CD4-positive, alpha-beta T cell treated with Interferon gamma for 1 hour (primary cell): ENCODE data around the gene RALGAPA1.
"Not testable (repeated sequence)": the region's sequence is repeated elsewhere in the genome, so short reads cannot be mapped to it uniquely, and the experiment has no call there.

Experiments used
- DNase-seq: peaks from one replicate; pipeline ENCODE4 v3.0.0-alpha.2; 2020

Gene RALGAPA1

DNA sequence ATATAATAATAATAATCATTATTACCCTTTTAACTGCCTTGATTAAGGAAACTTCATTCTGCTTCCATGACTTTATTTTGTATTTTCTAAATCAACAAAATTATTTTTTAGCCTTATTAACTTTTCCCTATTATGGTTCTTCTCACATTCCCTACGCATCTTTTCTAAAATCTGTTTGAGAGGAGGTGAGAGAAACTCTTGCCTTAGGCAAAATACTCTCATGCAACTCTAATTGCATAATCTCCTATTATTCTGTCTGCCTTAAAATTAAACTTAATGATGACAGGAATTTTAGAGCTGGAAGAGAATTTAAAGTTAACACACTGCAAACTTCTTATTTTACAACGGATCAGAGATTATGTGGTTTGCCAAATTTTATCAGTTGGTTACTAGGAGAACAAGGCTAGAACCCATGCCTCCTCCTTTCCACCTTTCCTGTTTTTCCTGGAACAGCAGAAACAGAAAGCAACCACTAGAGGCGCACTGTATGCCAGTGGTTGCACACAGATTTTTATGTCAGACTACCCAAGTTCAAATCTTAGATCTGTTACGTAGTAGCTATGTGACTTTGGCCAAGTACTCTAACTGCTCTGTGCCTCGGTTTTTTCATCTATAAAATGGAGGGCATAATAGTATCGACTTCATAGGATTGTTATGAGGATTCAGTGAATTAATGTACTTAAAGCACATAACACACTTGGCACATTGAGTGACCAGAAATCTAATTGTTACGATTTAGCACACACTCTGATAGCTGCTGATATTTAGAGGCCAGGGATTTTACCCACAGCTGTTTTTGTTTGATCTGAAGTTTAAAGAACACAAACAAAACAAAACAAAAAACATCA, 12.7 kb upstream of the RALGAPA1 start:
- no peak for DNase-seq

DNA sequence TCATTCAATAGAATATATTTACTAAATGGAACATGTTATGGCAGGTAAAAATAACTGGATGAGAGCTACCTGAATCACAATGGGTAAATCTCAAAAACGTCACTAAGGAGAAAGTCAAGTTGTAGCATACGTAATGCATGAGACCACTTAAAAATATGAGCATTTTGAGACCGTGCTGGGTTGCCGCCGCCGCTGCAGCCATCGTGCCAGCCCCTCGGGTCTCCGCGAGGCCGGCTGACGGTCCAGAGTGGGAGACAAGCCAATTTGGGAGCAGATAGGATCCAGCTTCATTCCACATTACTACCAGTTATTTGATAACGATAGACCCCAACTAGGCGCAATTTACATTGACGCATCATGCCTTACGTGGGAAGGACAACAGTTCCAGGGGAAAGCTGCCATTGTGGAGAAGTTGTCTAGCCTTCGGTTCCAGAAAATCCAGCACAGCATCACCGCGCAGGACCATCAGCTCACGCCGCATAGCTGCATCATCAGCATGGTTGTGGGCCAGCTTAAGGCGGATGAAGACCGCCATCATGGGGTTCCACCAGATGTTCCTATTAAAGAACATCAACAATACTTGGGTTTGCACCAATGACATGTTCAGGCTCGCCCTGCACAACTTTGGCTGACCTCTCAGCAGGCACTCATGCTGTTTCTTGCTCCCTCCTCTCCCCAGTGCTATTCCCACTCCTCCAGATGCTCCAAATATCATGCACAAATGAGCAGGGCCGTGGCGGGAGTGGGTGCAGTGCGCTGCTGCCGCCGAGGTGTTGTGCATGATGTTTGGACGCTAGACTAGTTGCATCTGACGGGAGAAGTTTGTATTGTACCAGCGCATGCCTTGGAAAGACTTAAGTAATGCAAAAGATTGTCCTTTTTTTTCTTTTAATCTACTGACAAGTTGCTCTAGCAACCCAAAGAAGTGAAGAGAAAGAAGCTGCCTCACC, 10.8 kb upstream of the RALGAPA1 start:
- DNase-seq: no peak

DNA sequence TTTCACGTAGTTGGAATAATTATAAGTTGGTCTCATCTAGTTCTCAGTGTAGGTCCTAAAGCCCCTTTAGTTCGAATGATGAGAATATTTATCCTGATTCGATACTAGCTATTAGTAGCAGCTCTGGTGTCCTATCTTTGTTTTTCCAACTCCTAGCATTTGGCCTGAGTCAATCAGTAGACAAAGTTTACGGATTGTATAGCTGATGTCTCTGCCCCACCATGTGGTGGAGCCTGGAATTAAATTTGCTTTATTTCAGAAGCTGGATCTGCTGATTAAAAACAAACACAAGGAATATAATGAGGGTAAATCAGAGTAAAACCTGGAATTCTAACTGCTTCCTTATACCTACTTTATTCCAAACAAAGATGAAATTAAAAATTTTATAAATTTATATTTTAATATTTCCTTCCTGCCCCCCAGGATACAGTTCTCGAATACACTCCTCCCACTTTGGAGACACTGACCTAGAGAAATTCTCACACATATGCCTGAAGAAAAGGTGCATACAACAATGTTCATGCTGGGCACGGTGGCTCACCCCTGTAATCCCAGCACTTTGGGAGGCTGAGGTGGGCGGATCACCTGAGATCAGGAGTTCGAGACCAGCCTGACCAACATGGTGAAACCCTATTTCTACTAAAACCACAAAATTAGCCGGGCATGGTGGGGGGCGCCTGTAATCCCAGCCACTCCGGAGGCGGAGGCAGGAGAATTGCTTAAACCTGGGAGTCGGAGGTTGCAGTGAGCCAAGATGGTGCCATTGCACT, 9.4 kb upstream of the RALGAPA1 start:
- DNase-seq: no peak

DNA sequence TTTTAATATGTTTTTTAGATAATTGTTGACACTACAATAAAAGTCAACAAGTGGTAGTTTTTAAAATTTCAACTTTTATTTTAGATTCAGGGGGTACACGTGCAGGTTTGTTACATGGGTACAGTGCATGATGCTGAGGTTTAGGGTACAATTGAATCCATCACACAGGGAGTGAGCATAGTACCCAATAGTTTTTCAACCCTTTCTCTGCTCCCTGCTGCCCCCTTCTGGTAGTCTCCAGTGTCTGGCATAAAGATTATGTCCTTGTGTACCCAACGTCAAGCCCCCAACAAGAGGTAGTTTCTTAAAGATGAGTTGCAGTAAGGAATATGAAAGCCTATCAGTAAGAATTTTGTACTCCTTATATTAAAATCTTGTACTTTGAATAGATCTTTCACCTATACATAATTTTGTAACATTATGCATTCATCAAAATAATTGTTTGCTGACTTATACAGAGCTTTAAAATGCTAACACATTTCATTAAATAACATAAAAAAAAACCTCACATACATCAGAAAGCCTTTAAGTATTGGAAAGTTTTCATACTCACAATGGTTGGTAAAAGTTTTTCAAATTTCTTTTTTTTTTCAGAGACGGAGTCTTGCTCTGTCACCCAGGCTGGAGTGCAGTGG, 5.4 kb upstream of the RALGAPA1 start:
- peak; percentile 66 for DNase-seq

DNA sequence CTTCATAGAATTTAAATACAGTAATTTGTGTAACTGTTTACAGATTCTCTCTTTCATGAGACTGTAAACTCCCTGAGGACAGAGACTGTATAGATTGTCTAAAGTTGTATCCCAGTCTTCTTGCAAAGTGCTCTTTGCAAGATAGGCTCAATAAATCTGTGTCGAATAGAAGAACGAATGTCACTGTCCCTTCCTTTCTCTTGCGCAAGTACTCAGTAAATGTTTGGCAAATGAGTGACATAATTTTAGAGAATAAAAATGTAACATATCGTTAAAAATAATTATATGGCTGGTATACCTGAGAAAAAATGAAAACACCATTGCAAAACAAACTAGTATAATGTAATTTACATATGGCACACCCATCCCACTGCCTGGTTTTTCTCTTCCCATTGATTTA, 1.9 kb upstream of the RALGAPA1 start:
- no peak for DNase-seq

DNA sequence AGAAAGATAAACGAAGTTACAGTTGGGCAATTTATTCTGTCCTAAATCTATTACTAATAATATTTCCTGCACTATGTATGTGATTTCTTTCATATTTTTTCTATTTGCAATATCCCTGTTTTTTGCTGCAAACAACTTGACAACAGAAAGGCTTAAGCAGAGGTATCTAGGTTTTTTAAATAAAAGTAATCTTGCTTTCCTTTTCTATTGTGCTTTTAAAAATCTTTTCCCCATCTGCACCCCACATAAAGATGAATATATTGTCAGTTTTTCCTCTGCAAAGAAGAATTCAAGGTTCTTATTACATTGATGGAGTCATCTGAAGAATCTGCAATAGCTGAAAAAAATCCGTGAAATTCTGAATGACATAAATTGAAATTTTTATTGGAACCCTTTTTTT, 502 bp upstream of the RALGAPA1 start:
- DNase-seq: no peak

DNA sequence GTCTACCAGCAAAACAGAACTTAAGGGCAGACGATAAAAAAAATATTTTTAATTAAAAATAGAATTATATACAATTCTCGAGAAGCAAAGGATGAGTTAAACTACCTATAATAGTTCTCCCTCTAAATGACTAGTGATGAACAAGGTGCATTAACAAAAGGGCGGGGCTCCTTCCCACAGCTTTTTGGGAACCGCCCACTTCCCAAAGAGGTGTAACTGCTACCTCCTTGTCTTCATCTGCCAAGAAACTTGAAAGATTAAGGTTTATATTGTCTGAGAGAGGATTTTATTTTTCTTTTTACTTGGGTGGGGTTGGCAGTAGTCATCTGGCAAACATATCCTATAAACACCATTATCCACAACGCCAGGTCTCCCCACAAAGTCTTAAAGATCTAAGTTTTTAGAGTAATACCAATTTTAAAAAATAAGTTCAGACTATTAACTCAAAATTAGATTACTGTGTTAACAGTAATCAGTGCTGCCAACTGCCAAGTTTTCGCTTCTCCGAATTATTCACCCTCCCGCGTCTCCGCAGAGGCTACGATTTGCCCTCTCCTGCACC, 938 bp downstream of the RALGAPA1 start:
- no peak for DNase-seq

DNA sequence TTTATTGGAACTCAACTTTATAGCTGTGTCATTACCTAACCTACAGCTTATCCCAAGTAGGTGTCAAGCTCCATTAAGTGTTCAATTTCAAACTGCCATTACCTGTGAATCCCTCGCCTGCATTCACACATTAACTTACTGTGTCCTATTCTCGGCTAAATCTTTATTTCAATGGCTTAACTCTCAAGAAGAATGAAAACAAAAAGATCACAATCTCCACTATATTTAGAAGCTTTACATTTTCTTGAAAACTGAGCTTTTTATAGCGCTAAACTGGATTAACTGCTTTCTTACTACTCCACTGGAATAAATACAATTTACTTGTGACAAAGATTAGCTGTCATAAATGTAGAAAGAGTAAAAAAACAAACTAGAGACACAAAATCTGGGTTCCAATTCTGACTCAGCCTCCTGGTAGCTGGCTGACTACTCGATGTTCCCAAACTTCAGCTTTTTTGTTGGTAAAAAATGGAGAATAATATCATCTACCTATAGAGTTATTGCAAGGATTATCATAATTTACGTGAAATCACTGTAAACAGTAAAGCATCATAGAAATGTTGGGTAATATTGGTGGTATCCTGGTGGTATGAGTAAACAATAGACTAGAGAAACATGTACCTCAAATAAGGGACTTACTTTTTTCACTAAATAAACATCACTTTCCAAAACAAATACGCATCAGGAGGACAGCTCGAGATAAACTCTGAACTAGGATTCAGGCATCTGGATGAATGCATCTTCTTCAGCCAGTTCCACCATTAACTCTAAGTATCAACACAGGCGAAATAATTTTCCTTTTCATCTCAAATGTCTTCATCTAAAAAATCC, 1.7 kb downstream of the RALGAPA1 start:
- DNase-seq: no peak

DNA sequence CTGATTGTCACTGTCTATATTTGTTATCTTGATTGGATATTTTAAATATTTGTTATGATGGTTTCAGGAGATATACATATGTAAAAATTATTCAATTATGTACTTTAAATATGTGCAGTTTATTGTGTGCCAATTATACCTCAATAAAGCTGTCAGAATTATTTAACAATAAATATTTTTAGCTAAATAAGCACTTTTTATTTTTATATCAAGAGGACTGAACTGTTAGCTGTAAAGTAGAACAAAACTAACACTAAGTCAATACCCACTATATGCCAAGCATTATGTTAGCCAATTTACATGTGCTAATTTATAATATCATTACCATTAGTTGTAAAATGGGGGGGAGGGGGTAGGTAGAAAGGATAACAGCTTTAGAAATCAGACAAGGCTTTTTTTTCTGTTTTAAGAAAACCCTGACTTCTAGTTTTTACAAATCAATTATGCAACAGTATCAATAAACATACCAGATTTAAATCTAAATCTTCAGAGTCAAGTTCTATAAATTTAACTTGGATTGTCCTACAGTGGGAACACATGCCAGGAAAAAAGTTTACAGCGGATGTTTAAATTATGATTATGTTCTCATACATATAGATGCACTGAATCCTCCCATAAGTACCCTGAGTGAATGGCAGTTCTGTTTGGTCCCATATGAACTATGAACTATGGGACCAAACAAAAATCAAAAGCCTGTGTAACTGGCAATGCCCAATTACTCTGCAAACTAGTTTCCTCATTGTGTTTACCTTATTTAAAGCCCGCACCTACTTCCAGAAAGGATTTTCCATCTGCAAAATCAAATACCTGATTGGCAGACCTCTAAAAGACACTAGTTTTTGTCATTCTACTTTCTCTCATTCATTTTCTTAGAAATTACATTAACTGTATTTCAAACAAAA, 2.8 kb downstream of the RALGAPA1 start:
- DNase-seq: no peak

DNA sequence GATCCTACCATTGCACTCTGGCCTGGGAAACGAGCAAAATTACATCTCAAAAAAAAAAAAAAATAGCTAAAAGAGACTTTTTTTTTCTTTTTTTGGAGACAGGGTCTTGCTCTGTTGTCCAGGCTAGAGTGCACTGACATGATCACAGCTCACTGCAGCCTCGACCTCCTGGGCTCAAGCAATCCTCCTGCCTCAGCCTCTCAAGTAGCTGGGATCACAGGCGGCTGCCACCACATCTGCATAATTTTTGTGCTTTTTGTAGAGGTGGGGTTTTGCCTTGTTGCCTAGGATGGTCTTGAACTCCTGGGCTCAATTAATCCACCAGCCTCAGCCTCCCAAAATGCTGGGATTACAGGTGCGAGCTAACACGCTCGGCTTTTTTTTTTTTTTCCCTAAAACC, 11.3 kb downstream of the RALGAPA1 start:
- DNase-seq: no peak

DNA sequence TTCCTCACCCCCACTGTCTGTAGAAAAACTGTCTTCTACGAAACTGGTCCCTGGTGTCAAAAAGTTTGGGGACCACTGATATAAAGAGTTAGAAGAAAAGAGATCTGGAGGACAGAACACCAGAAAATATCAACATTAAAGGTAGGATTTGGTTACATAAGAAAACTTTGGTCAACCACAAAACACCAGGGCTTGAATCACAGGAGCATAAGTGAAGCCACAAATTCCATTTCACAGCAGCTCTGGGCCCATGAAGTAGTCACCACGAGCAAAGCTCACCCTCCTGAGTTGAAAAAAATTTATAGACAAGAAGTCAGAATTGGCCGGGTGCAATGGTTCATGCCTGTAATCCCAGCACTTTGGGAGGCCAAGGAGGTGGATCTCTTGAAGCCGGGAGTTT, 19.4 kb downstream of the RALGAPA1 start:
- DNase-seq: no peak

DNA sequence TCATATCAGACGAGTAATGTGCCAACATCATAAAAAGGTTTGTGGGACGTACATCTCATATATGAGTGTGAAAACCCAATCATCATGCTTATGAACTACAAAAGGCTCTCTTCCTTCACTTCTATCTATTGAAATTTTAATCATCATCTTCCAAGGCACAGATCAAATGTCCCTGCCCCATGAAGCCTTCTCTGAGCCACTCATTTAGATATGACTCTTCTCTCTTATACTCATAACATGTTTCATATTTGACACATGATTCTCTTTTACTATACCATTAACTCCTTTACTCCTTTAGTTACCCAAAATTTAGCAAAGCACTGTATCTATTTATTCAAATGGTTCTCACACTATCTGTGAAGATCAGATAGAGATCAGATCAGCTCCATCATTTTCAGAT, 22.2 kb downstream of the RALGAPA1 start:
- no peak for DNase-seq

DNA sequence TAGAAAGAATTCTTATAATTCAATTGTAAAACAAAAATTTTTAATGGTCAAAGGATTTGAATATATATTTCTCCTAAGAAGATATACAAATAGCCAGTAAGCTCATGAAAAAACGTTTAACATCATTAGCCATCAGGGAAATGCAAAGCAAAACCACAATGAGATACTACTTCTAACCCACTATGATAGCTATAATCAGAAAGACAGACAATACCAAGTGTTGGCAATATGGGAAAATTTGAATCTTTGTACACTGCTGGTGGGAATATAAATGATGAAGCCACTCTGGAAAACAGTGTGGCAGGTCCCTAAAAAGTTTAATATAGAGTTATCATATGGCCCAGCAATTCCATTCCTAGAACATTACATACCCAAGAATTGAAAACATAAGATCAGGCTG, 25.4 kb downstream of the RALGAPA1 start:
- DNase-seq: no peak

DNA sequence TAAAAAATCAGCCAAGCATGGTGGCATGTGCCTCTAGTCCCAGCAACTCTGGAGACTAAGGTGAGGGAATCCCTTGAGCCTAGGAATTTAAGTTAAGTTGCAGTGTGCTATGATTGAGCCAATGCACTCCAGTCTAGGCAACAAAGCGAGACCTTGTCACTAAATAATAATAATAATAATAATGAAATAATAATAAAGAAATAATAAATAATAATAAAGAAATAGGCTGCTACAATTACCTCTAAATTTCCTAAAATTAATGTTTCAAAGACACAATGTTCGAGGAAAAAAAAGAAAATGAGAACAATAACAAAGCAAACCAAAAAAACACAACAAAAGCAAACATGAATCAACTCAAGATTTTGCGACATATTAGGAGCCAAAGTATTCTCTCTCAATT, 29.7 kb downstream of the RALGAPA1 start:
- no peak for DNase-seq

DNA sequence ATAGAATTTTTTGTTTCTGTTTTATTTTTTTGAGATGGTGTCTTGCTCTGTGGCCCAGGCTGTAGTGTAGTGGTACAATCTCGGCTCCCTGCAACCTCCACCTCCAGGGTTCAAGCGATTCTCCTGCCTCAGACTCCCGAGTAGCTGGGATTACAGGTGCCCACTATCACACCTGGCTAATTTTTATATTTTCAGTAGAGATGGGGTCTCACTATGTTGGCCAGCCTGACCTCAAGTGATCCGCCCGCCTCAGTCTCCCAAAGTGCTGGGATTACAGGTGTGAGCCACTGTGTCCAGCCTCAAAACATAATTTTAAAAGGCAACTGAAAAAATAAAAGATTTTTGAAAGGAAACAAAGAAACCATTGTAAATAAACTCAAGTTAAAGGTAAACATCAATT, 31.5 kb downstream of the RALGAPA1 start:
- DNase-seq: not testable (repeated sequence)

DNA sequence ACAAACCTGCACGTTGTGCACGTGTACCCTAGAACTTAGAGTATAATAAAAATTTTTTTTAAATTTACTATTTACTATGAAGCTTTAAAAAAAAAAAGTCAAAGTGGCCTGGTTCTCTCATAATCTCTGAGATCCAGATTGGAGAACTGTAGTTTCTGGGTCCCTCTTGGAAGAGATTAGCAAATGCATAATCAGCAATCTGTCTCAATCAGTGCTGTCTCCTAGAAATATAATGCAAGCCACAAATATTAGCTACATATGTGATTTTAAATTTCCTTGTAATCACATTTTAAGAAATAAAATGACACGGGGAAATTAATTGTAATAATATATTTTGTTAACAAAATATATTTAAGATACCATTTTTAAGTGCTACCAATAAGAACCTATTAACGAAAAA, 32.3 kb downstream of the RALGAPA1 start:
- no peak for DNase-seq

DNA sequence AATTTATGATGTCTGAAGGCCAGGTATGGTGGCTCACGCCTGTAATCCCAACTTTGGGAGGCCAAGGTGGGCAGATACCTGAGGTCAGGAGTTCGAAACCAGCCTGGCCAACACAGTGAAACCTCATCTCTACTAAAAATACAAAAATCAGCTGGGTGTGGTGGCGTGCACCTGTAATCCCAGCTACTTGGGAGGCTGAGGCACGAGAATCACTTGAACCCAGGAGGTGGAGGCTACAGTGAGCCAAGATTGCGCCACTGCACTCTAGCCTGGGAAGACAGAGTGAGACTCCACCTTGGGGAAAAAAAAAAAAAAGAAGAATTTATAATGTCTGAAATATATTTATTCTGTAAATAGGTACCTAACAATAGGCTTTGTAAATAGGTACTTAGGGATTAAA, 33.0 kb downstream of the RALGAPA1 start:
- DNase-seq: not testable (repeated sequence)

DNA sequence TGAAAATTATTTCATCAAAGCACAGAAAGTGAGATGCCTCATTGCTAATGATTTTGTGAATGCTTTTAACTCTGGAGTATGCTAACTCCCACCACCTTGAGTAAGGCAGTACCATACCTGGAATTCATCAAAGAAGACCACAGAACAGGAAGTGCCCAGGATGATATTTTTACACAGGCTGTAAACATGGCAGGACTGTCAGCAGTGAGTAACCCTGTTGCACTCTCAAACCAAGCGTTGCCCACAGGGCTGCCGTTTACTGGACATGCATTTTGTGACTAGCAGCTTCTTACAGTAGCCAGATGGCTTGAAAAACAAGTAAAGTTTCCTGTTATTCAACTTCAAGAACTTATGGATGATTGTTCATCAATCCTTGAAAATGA, 42.4 kb downstream of the RALGAPA1 start:
- DNase-seq: no peak

DNA sequence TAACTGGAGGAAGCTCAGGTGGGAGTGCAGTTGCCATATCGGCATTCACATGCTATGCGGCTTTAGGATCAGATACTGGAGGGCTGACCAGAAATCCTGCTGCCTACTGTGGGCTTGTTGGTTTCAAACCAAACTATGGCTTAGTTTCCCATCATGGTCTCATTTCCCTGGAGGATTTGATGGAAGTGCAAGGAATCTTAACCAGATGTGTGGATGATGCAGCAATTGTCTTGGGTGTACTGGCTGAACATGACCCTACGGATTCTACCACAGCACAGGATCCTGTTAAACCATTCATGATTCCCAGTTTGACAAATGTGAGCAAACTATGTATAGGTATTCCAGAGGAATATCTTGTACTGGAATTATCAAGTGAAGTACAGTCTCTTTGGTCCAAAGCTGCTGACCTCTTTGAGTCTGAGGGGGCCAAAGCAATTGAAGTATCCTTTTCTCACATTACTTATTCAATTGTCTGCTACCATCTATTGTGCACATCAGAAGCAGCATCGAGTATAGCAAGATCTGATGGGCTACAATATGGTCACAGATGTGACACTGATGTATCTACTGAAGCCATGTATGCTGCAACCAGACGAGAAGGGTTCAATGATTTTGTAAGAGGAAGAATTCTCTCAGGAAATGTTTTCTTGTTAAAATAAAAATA, 42.9 kb downstream of the RALGAPA1 start:
- DNase-seq: no peak

DNA sequence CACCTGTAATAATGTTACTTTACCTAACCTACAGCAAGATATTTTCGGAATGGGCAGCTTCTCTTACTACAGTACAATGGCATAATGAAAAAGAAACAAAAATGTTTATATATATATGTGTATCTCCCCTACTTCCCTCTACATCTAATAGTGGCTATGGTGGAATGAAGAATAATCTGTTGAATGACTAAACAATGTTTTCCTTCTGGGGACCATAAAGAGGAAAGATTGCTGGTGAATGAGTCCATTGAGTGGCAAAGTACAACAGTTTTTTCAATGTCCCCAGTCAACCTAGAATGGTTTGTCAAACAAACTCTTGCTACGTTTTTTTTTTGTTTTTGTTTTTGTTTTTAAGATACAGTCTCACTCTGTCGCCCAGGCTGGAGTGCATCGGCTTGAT, 47.2 kb downstream of the RALGAPA1 start:
- no peak for DNase-seq
